SK-N-SH treated with all-trans-retinoic acid at 6 μM for 48 hours (cell line): Measurements from ENCODE around the gene GJA5.

Source experiments
- ATAC-seq: fragments of 200-7000 bp; cut with Tn5 transposase; 3 replicates; pipeline ENCODE4 v1.9.1; 2020; ENCODE audit warnings: mild to moderate bottlenecking, moderate library complexity
- ARNTL ChIP-seq: fragments of 450-650 bp; formaldehyde crosslinking; IDR thresholded peaks from 2 replicates; pipeline ENCODE4 v1.5.0; 2020; ENCODE audit warnings: low read depth, mild to moderate bottlenecking, moderate library complexity, borderline replicate concordance
- BACH2 ChIP-seq: fragments of 250-450 bp; sonication (Bioruptor Pico); IDR thresholded peaks from 2 replicates; pipeline ENCODE4 v1.9.0; 2021; ENCODE audit warnings: mild to moderate bottlenecking, borderline replicate concordance
- CSDC2 ChIP-seq: fragments of 250-450 bp; sonication (Bioruptor Pico); IDR thresholded peaks from 2 replicates; pipeline ENCODE4 v1.5.0; 2020; ENCODE audit warnings: mild to moderate bottlenecking, moderate library complexity
- ESRRG ChIP-seq: fragments of 250-450 bp; sonication (Bioruptor Pico); IDR thresholded peaks from 2 replicates; pipeline ENCODE4 v1.6.1; 2021; ENCODE audit warnings: mild to moderate bottlenecking
- ISL1 ChIP-seq: fragments of 250-450 bp; sonication (Bioruptor Pico); IDR thresholded peaks from 2 replicates; pipeline ENCODE4 v2.1.2; 2022; ENCODE audit warnings: mild to moderate bottlenecking, moderate library complexity
- OSR1 ChIP-seq: fragments of 250-450 bp; sonication (Bioruptor Pico); IDR thresholded peaks from 2 replicates; pipeline ENCODE4 v1.8.0; 2022; ENCODE audit warnings: moderate library complexity, mild to moderate bottlenecking, inconsistent platforms
- PPARA ChIP-seq: fragments of 250-450 bp; sonication (Bioruptor Pico); IDR thresholded peaks from 2 replicates; pipeline ENCODE4 v1.5.0; 2020; ENCODE audit warnings: mild to moderate bottlenecking, borderline replicate concordance
- SNAI2 ChIP-seq: fragments of 250-450 bp; sonication (Bioruptor Pico); IDR thresholded peaks from 2 replicates; pipeline ENCODE4 v1.5.0; 2020; ENCODE audit warnings: mild to moderate bottlenecking, moderate library complexity
- TCF4 ChIP-seq: fragments of 250-450 bp; sonication (Bioruptor Pico); IDR thresholded peaks from 2 replicates; pipeline ENCODE4 v1.8.0; 2021; ENCODE audit warnings: mild to moderate bottlenecking, moderate library complexity, borderline replicate concordance
- ZC3H10 ChIP-seq: fragments of 250-450 bp; sonication (Bioruptor Pico); IDR thresholded peaks from 2 replicates; pipeline ENCODE4 v1.5.1; 2021; ENCODE audit warnings: mild to moderate bottlenecking, moderate library complexity
- ZFP3 ChIP-seq: fragments of 250-450 bp; sonication (Bioruptor Pico); IDR thresholded peaks from 2 replicates; pipeline ENCODE4 v1.5.0; 2020; ENCODE audit warnings: mild to moderate bottlenecking, moderate library complexity
- ZFP30 ChIP-seq: fragments of 450-650 bp; formaldehyde crosslinking; IDR thresholded peaks from 2 replicates; pipeline ENCODE4 v1.5.0; 2022; ENCODE audit warnings: mild to moderate bottlenecking, moderate library complexity
- ZNF565 ChIP-seq: fragments of 450-650 bp; formaldehyde crosslinking; conservative IDR thresholded peaks from 2 replicates; pipeline ENCODE4 v1.5.0; 2020; ENCODE audit warnings: low read depth, mild to moderate bottlenecking, moderate library complexity
- ZNF70 ChIP-seq: fragments of 450-650 bp; formaldehyde crosslinking; IDR thresholded peaks from 2 replicates; pipeline ENCODE4 v1.5.0; 2020; ENCODE audit warnings: mild to moderate bottlenecking, moderate library complexity
- ZNF8 ChIP-seq: fragments of 450-650 bp; formaldehyde crosslinking; IDR thresholded peaks from 2 replicates; pipeline ENCODE4 v1.5.0; 2020; ENCODE audit warnings: mild to moderate bottlenecking, moderate library complexity
- TF ChIP-seq, protein P1 (sequence below): fragments of 250-450 bp; sonication (Bioruptor Pico); IDR thresholded peaks from 2 replicates; pipeline ENCODE4 v1.5.0; 2020; ENCODE audit warnings: mild to moderate bottlenecking, moderate library complexity
- TF ChIP-seq, protein P2 (sequence below): fragments of 250-450 bp; sonication (Bioruptor Pico); IDR thresholded peaks from 2 replicates; pipeline ENCODE4 v1.5.1; 2021; ENCODE audit warnings: mild to moderate bottlenecking, moderate library complexity
- TF ChIP-seq, protein P3 (sequence below): fragments of 250-450 bp; sonication (Bioruptor Pico); IDR thresholded peaks from 2 replicates; pipeline ENCODE4 v1.8.0; 2020; ENCODE audit warnings: mild to moderate bottlenecking, moderate library complexity, borderline replicate concordance
- TF ChIP-seq, protein P4 (sequence below): fragments of 250-450 bp; sonication (Bioruptor Pico); IDR thresholded peaks from 2 replicates; pipeline ENCODE4 v1.8.0; 2021; ENCODE audit warnings: low read depth, mild to moderate bottlenecking, moderate library complexity, borderline replicate concordance
- TF ChIP-seq, protein P5 (sequence below): fragments of 250-450 bp; sonication (Bioruptor Pico); IDR thresholded peaks from 2 replicates; pipeline ENCODE4 v1.5.1; 2020; ENCODE audit warnings: low read depth, mild to moderate bottlenecking, moderate library complexity

The GJA5 gene

DNA sequence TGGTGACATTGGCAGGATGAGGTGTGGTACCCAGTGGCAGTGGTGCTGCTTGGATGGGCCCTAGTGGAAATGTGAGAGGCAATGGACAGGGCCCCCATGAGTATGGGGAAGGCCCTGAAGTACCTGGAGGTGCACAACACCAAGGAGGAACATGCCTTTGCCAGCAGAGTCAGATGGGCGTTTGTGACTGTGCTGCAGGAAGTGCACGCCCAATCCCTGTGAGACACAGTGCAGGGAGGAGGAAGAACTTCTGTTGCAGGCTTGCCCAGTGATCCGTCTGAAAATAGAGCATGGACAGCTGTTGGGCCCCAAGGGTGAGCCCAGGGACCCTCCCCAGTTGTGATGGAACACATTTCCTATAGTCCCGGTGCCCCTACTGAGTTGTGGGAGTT lies 42.7 kb downstream of the GJA5 start (continued):
- TF ChIP-seq, protein P1, sequence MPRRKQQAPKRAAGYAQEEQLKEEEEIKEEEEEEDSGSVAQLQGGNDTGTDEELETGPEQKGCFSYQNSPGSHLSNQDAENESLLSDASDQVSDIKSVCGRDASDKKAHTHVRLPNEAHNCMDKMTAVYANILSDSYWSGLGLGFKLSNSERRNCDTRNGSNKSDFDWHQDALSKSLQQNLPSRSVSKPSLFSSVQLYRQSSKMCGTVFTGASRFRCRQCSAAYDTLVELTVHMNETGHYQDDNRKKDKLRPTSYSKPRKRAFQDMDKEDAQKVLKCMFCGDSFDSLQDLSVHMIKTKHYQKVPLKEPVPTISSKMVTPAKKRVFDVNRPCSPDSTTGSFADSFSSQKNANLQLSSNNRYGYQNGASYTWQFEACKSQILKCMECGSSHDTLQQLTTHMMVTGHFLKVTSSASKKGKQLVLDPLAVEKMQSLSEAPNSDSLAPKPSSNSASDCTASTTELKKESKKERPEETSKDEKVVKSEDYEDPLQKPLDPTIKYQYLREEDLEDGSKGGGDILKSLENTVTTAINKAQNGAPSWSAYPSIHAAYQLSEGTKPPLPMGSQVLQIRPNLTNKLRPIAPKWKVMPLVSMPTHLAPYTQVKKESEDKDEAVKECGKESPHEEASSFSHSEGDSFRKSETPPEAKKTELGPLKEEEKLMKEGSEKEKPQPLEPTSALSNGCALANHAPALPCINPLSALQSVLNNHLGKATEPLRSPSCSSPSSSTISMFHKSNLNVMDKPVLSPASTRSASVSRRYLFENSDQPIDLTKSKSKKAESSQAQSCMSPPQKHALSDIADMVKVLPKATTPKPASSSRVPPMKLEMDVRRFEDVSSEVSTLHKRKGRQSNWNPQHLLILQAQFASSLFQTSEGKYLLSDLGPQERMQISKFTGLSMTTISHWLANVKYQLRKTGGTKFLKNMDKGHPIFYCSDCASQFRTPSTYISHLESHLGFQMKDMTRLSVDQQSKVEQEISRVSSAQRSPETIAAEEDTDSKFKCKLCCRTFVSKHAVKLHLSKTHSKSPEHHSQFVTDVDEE (CRISPR knock-in tag), result no peak
- no peak for TF ChIP-seq ZNF565 (CRISPR knock-in tag)
- no peak for TF ChIP-seq ZNF8 (CRISPR knock-in tag)
- TF ChIP-seq SNAI2 (CRISPR knock-in tag), result no peak
- TF ChIP-seq, protein P2, sequence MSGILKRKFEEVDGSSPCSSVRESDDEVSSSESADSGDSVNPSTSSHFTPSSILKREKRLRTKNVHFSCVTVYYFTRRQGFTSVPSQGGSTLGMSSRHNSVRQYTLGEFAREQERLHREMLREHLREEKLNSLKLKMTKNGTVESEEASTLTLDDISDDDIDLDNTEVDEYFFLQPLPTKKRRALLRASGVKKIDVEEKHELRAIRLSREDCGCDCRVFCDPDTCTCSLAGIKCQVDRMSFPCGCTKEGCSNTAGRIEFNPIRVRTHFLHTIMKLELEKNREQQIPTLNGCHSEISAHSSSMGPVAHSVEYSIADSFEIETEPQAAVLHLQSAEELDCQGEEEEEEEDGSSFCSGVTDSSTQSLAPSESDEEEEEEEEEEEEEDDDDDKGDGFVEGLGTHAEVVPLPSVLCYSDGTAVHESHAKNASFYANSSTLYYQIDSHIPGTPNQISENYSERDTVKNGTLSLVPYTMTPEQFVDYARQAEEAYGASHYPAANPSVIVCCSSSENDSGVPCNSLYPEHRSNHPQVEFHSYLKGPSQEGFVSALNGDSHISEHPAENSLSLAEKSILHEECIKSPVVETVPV (CRISPR knock-in tag), result no peak
- no peak for TF ChIP-seq BACH2 (CRISPR knock-in tag)
- TF ChIP-seq OSR1 (CRISPR knock-in tag), result no peak
- no peak for TF ChIP-seq ZFP3 (CRISPR knock-in tag)

DNA sequence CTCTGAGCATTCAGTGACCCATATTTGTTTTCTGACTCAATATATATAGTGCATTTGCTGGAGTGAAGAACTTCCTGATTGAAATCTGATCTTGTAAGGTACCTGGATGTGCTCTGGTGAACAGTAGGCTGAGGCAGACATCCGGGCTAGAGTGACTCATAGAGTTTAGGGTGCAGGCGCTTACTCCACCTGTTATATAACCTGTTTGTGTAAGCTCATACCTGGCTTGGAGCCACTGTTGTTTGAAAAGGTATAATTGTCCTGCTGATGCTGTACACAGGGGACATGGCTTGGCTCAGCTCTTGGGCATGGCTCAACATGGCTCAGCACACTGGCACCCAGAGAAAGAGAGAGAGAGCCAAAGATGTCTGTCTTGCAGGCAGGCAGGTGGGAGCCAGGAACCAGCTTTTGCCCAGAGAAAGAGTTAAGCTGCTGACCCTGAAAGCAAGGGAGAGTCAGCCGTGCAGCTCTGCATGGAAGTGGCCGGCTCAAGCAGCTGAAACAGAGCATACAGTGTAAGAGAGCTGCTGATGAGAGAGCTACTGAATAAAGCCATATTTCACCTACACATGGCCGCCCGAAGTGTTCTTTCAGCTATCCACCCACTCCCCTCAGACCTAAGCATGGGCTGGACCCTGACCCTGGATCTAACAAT lies 43.2 kb downstream of the GJA5 start:
- no peak for ATAC-seq
- TF ChIP-seq OSR1 (CRISPR knock-in tag) (no peak), ZNF70 (CRISPR knock-in tag) (no peak), ZC3H10 (CRISPR knock-in tag) (no peak), ZFP3 (CRISPR knock-in tag) (no peak), CSDC2 (CRISPR knock-in tag) (no peak), ARNTL (CRISPR knock-in tag) (no peak), ZFP30 (no peak), PPARA (CRISPR knock-in tag) (no peak), ESRRG (CRISPR knock-in tag) (no peak), TCF4 (no peak), SNAI2 (CRISPR knock-in tag) (no peak), ISL1 (CRISPR knock-in tag) (no peak)
- TF ChIP-seq, protein P3, sequence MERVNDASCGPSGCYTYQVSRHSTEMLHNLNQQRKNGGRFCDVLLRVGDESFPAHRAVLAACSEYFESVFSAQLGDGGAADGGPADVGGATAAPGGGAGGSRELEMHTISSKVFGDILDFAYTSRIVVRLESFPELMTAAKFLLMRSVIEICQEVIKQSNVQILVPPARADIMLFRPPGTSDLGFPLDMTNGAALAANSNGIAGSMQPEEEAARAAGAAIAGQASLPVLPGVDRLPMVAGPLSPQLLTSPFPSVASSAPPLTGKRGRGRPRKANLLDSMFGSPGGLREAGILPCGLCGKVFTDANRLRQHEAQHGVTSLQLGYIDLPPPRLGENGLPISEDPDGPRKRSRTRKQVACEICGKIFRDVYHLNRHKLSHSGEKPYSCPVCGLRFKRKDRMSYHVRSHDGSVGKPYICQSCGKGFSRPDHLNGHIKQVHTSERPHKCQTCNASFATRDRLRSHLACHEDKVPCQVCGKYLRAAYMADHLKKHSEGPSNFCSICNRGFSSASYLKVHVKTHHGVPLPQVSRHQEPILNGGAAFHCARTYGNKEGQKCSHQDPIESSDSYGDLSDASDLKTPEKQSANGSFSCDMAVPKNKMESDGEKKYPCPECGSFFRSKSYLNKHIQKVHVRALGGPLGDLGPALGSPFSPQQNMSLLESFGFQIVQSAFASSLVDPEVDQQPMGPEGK (CRISPR knock-in tag), result no peak
- TF ChIP-seq, protein P1 (CRISPR knock-in tag), result no peak
- TF ChIP-seq, protein P4, sequence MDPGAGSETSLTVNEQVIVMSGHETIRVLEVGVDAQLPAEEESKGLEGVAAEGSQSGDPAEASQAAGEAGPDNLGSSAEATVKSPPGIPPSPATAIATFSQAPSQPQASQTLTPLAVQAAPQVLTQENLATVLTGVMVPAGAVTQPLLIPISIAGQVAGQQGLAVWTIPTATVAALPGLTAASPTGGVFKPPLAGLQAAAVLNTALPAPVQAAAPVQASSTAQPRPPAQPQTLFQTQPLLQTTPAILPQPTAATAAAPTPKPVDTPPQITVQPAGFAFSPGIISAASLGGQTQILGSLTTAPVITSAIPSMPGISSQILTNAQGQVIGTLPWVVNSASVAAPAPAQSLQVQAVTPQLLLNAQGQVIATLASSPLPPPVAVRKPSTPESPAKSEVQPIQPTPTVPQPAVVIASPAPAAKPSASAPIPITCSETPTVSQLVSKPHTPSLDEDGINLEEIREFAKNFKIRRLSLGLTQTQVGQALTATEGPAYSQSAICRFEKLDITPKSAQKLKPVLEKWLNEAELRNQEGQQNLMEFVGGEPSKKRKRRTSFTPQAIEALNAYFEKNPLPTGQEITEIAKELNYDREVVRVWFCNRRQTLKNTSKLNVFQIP (CRISPR knock-in tag), result no peak
- TF ChIP-seq, protein P2 (CRISPR knock-in tag), result no peak
- TF ChIP-seq, protein P5, sequence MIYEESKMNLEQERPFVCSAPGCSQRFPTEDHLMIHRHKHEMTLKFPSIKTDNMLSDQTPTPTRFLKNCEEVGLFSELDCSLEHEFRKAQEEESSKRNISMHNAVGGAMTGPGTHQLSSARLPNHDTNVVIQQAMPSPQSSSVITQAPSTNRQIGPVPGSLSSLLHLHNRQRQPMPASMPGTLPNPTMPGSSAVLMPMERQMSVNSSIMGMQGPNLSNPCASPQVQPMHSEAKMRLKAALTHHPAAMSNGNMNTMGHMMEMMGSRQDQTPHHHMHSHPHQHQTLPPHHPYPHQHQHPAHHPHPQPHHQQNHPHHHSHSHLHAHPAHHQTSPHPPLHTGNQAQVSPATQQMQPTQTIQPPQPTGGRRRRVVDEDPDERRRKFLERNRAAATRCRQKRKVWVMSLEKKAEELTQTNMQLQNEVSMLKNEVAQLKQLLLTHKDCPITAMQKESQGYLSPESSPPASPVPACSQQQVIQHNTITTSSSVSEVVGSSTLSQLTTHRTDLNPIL (CRISPR knock-in tag), result no peak
